Keratinocyte (primary cell): Measurements from ENCODE around the gene PAX3.

Experiments
- EZH2 ChIP-seq: IDR thresholded peaks from one replicate; pipeline ENCODE4 v1.6.1; 2012; ENCODE audit warnings: inconsistent platforms, mild to moderate bottlenecking, low read length, moderate library complexity
- TF ChIP-seq, protein P1 (sequence below), 3 experiments: IDR thresholded peaks in 1 of 3; conservative IDR thresholded peaks in 1 of 3; optimal IDR thresholded peaks in 1 of 3; 2 replicates in 2 of 3; 3 replicates in 1 of 3; pipeline versions ENCODE3 to v1.5.1; 2011; ENCODE audit warnings: low read length in 3 of 3, mild to moderate bottlenecking in 3 of 3, moderate library complexity in 2 of 3, control low read depth in 1 of 3, inconsistent platforms in 1 of 3; ENCODE audit not compliant: insufficient read depth in 2 of 3; ENCODE audit errors: extremely low read depth in 1 of 3

- TF ChIP-seq, protein P1, sequence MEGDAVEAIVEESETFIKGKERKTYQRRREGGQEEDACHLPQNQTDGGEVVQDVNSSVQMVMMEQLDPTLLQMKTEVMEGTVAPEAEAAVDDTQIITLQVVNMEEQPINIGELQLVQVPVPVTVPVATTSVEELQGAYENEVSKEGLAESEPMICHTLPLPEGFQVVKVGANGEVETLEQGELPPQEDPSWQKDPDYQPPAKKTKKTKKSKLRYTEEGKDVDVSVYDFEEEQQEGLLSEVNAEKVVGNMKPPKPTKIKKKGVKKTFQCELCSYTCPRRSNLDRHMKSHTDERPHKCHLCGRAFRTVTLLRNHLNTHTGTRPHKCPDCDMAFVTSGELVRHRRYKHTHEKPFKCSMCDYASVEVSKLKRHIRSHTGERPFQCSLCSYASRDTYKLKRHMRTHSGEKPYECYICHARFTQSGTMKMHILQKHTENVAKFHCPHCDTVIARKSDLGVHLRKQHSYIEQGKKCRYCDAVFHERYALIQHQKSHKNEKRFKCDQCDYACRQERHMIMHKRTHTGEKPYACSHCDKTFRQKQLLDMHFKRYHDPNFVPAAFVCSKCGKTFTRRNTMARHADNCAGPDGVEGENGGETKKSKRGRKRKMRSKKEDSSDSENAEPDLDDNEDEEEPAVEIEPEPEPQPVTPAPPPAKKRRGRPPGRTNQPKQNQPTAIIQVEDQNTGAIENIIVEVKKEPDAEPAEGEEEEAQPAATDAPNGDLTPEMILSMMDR (optimal IDR thresholded peaks at IDR 0.05 in 1 of 3, IDR thresholded peaks at IDR 0.05 in 1 of 3, conservative IDR thresholded peaks at IDR 0.05 in 1 of 3; ENCODE audit: extremely low read depth in 1 of 3, insufficient read depth in 2 of 3, low read length in 3 of 3), result no peak
- no peak for TF ChIP-seq EZH2
Observed at GRCh38 chr2:222298001-222298310, 842 bp downstream of the PAX3 start.
